ENCODE results near the gene TCAIM. TPM values are rescaled to one million over a fixed set of nuclear protein-coding genes. Genes with fewer than 3 reads are reported as not detected.
A peak's percentile ranks its signal among the peaks of the same experiment; 100 is the strongest.

The TCAIM gene
- total RNA-seq, 1 experiment from 2014 or later: 23.8 TPM

DNA sequence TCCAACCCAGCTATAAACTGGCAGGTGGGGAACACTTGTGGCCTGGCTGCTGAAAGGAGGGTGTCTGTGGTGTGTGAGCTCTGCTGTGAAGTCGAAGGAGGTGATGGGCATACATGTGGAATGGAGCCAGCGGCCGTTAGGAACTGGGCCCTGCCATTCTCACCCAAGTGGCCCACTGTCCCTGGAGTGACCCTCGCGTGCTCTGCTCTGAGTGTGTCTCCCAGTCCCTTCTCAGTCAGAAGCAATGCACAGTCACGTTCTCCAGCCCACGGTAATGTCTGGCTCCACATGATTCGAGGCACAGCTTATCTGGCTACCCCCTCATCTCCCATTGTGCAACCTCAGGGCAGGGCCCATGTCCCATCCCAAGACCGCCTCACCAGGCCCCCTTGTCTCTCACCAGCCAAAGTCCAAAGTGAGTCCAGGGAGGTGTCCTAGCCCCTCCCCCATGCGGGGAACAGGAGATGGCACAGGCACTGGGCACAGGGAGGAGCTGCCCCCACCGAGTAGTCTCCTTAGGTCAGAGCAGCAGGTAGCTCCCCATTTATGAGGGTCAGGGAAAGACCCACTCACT, 76.0 kb downstream of the TCAIM start:
- TF ChIP-seq CTCF (conservative IDR thresholded peaks at IDR 0.05): no peak
- no peak overlapping the region for H4K5ac ChIP-seq (ENCODE audit: insufficient read length, low read depth, low read length)
- WGBS (ENCODE audit: extremely low coverage, insufficient read length, low lambda C conversion rate): no CpG with 5 or more reads among the region's 11 CpGs

More for the DNA sequence above, 76.0 kb downstream of the TCAIM start:
- H3K9ac ChIP-seq (ENCODE audit: extremely low read depth, insufficient read length, low read length): no peak overlapping the region
- no peak overlapping the region for H2BK12ac ChIP-seq (ENCODE audit: insufficient read length, low read depth, low read length)
- no peak overlapping the region for H2BK120ac ChIP-seq (ENCODE audit: low read depth, low read length, poor library complexity, severe bottlenecking)
- no peaks in the 10 kb centered on the region for H3K27me3 Mint-ChIP-seq (ENCODE audit: low read depth)
- no peaks in the 10 kb centered on the region; the same call in 1 of the 2 replicates for H3K4me1 ChIP-seq (ENCODE audit: insufficient read depth, low read length)
- no peak overlapping the region for H2BK5ac ChIP-seq (ENCODE audit: insufficient read length, low read length)
- H3T11ph ChIP-seq (ENCODE audit: low read length): no peak overlapping the region
- H2BK20ac ChIP-seq (ENCODE audit: low read depth, low read length, poor library complexity, severe bottlenecking): no peak overlapping the region
- peaks cover 0 to 4% (median 0%) of the 10 kb centered on the region in 3 experiments; a peak in 3 of 7 replicates for H3K36me3 Mint-ChIP-seq (ENCODE audit: insufficient read depth in 1 of 3, low read depth in 3 of 3)
- peaks cover 7% of the 10 kb centered on the region in 2 experiments; a peak in 2 of 4 replicates for H3K4me1 Mint-ChIP-seq
- H3K4me3 Mint-ChIP-seq: no peak overlapping the region
- no peak overlapping the region for H2BK15ac ChIP-seq (ENCODE audit: low read depth, low read length)
- H4K20me1 ChIP-seq (ENCODE audit: control insufficient read depth, insufficient read depth, insufficient read length): no peaks in the 10 kb centered on the region
- H2AFZ ChIP-seq (ENCODE audit: low read length): no peak overlapping the region
- no peaks in the 10 kb centered on the region for H3K23me2 ChIP-seq (ENCODE audit: insufficient read length, low read depth, low read length, poor library complexity, severe bottlenecking)
- H3K18ac ChIP-seq (ENCODE audit: insufficient read length, low read depth, low read length): no peak overlapping the region
- H3K79me2 ChIP-seq (ENCODE audit: insufficient read depth, low read length): no peaks in the 10 kb centered on the region
- H3K27ac Mint-ChIP-seq: peak overlapping the region; percentile 36 to 45 (median 44); a peak in 1 of 7 replicates
- H3K23ac ChIP-seq (ENCODE audit: insufficient read length, low read depth, low read length): no peak overlapping the region
- no peak overlapping the region for H3K56ac ChIP-seq (ENCODE audit: insufficient read length, low read depth, low read length)
- no peak overlapping the region for H3K4ac ChIP-seq (ENCODE audit: low read depth, low read length)
- no peak overlapping the region for H3K27ac ChIP-seq (ENCODE audit: insufficient read length, low read depth, low read length)
- H3K9me3 Mint-ChIP-seq: peaks cover 5 to 11% of the 10 kb centered on the region in 2 experiments
- H3K27me3 ChIP-seq (ENCODE audit: insufficient read depth, low read length): no peaks in the 10 kb centered on the region
- H4K8ac ChIP-seq (replicated peaks; ENCODE audit: insufficient read length, low read depth, low read length): no peak overlapping the region
- H3K9me3 ChIP-seq (ENCODE audit: control insufficient read depth, low read depth, low read length): no peaks in the 10 kb centered on the region
- H2AK5ac ChIP-seq (ENCODE audit: insufficient read length, low read length): no peak overlapping the region
- H3K14ac ChIP-seq (ENCODE audit: insufficient read depth, low read length): no peak overlapping the region; the same call in 1 of the 2 replicates
- H3K79me1 ChIP-seq (ENCODE audit: insufficient read depth, low read depth, low read length, poor library complexity, severe bottlenecking): no peaks in the 10 kb centered on the region
- H3K4me2 ChIP-seq (ENCODE audit: insufficient read depth, insufficient read length, low read length): no peak overlapping the region
- no peak overlapping the region for H4K91ac ChIP-seq (ENCODE audit: insufficient read length, low read depth, low read length)
- no peak for DNase-seq

All from H9 (cell line).